NCI-H1092 treated with DMSO at 0.1 percent for 48 hours (cell line): Measurements from ENCODE around the gene EPS8L2.
"Not testable (repeated sequence)": the region's sequence is repeated elsewhere in the genome, so short reads cannot be mapped to it uniquely, and the experiment has no call there.

Experiments
- DNase-seq: peaks from one replicate; lab custom pipeline; 2025; lab: John Stamatoyannopoulos, UW

EPS8L2 gene

GRCh38 chr11:690244-690643 lies 15.8 kb upstream of the EPS8L2 start:
- not testable (repeated sequence) for DNase-seq

GRCh38 chr11:690738-691633 lies 15.0 kb upstream of the EPS8L2 start:
- no peak for DNase-seq

- DNase-seq: no peak
Measured at GRCh38 chr11:691710-692590, 14.1 kb upstream of the EPS8L2 start.

GRCh38 chr11:692824-693414 lies 13.1 kb upstream of the EPS8L2 start:
- no peak for DNase-seq

- no peak for DNase-seq
Measured at GRCh38 chr11:693415-693831, 12.6 kb upstream of the EPS8L2 start.

- no peak for DNase-seq
Measured at GRCh38 chr11:693887-694562, 12.0 kb upstream of the EPS8L2 start.

- DNase-seq: peak; percentile 98
Measured at GRCh38 chr11:694563-695287, 11.3 kb upstream of the EPS8L2 start, which contains the start of gene DEAF1. Gene DEAF1, minus strand, starts transcription at chr11:695222. Its CDS starts 175 bp downstream, at chr11:695047.

GRCh38 chr11:695288-695537 lies 10.8 kb upstream of the EPS8L2 start:
- no peak for DNase-seq

- peak; percentile 96 for DNase-seq
Measured at GRCh38 chr11:695538-696248, 10.3 kb upstream of the EPS8L2 start, which contains the start of gene TMEM80. Gene TMEM80, plus strand, starts transcription at chr11:695816. Its CDS starts 12 bp downstream, at chr11:695828.

GRCh38 chr11:696955-697491 lies 9.0 kb upstream of the EPS8L2 start:
- no peak for DNase-seq

- no peak for DNase-seq
Measured at GRCh38 chr11:697811-698311, 8.2 kb upstream of the EPS8L2 start.

GRCh38 chr11:698493-699115 lies 7.4 kb upstream of the EPS8L2 start:
- no peak for DNase-seq

- DNase-seq: no peak
Measured at GRCh38 chr11:699116-699508, 6.9 kb upstream of the EPS8L2 start.

GRCh38 chr11:699753-700152 lies 6.3 kb upstream of the EPS8L2 start:
- no peak for DNase-seq

- DNase-seq: no peak
Measured at GRCh38 chr11:701741-702461, 4.1 kb upstream of the EPS8L2 start.

- no peak for DNase-seq
Measured at GRCh38 chr11:702462-703461, 3.3 kb upstream of the EPS8L2 start.

- no peak for DNase-seq
Measured at GRCh38 chr11:703506-703905, 2.5 kb upstream of the EPS8L2 start.

- no peak for DNase-seq
Measured at GRCh38 chr11:704228-704674, 1.8 kb upstream of the EPS8L2 start.
